Endothelial cell of umbilical vein (primary cell): ENCODE measurements around the gene BCR. TPM values are rescaled to one million over a fixed set of nuclear protein-coding genes. Genes with fewer than 3 reads are reported as not detected.

ENCODE experiments used
- BruUV-seq: library from RNA; stranded (reverse); fragments of 400-500 nt; replicated peaks from 2 replicates; lab custom pipeline; 2021; lab: Mats Ljungman, UMichigan
- CTCF ChIA-PET: fragments of 300-600, 350-600 bp; sonication (Branson Sonifier 250); formaldehyde crosslinking; loops from one replicate; lab custom pipeline; 2021; ENCODE audit warnings: antibody characterized with exemption, inconsistent platforms; lab: Charles Lee
- POLR2A ChIA-PET: fragments of 300-600, 350-600 bp; sonication (Branson Sonifier 250); formaldehyde crosslinking; loops from one replicate; lab custom pipeline; 2021; ENCODE audit warnings: antibody characterized with exemption, inconsistent platforms; lab: Charles Lee
- DNase-seq: peaks from one replicate; pipeline ENCODE4 v3.0.0-alpha.2; 2011; ENCODE audit warnings: low read depth, low spot score
- FAIRE-seq: peaks from 2 replicates; lab custom pipeline; 2011; peaks lifted over from hg19 to GRCh38; lab: Jason Lieb, UNC
- H2AFZ ChIP-seq: 2 replicates; pipeline ENCODE4 v1.6.0; 2012; ENCODE audit warnings: low read depth, low read length, control low read depth, inconsistent platforms
- H3K27ac ChIP-seq: 2 replicates; pipeline ENCODE4 v1.5.1; 2011; ENCODE audit warnings: low read depth, mild to moderate bottlenecking, control low read depth, low read length, moderate library complexity; ENCODE audit not compliant: insufficient read depth
- H3K27me3 ChIP-seq, 2 experiments: 2 replicates each; pipeline versions ENCODE4 v1.6.0 to v1.6.1; 2011; ENCODE audit warnings: low read length in 2 of 2, mixed read lengths in 1 of 2; ENCODE audit not compliant: control insufficient read depth in 2 of 2, insufficient read depth in 2 of 2
- H3K36me3 ChIP-seq, 2 experiments: 2 replicates in 1 of 2; 3 replicates in 1 of 2; pipeline ENCODE4 v1.5.1; 2011; ENCODE audit warnings: low read length in 2 of 2, mild to moderate bottlenecking in 1 of 2, moderate library complexity in 1 of 2; ENCODE audit not compliant: control insufficient read depth in 2 of 2, insufficient read depth in 2 of 2; ENCODE audit errors: extremely low read depth in 1 of 2
- H3K4me1 ChIP-seq: 3 replicates; pipeline ENCODE4 v1.5.1; 2011; ENCODE audit warnings: mild to moderate bottlenecking, low read length; ENCODE audit not compliant: control insufficient read depth, insufficient read depth; ENCODE audit errors: extremely low read depth
- H3K4me2 ChIP-seq: 2 replicates; pipeline ENCODE4 v1.6.1; 2011; ENCODE audit warnings: low read length, control low read depth, mixed read lengths; ENCODE audit not compliant: insufficient read depth
- H3K4me3 ChIP-seq, 3 experiments: fragments of 200-600 bp in 1 of 3; sonication (generic), shearing (Covaris generic) in 1 of 3; replicated peaks in 1 of 3; 2 replicates each; pipeline ENCODE4 v1.5.1; 2011 to 2016; ENCODE audit warnings: control low read depth in 3 of 3, low read length in 3 of 3, mild to moderate bottlenecking in 2 of 3, inconsistent platforms in 1 of 3, low read depth in 1 of 3, moderate library complexity in 1 of 3; ENCODE audit not compliant: insufficient read depth in 1 of 3
- H3K79me2 ChIP-seq: 2 replicates; pipeline ENCODE4 v1.6.0; 2012; ENCODE audit warnings: low read length, inconsistent platforms; ENCODE audit not compliant: control insufficient read depth, insufficient read depth
- H3K9ac ChIP-seq: replicated peaks from 2 replicates; pipeline ENCODE3; 2011; ENCODE audit warnings: low read length, control low read depth; ENCODE audit not compliant: insufficient read depth; ENCODE audit errors: extremely low read depth
- H3K9me1 ChIP-seq: replicated peaks from 3 replicates; pipeline ENCODE4 v1.6.0; 2011; ENCODE audit warnings: mild to moderate bottlenecking, low read length; ENCODE audit not compliant: control insufficient read depth, insufficient read depth; ENCODE audit errors: extremely low read depth
- H3K9me3 ChIP-seq: replicated peaks from 2 replicates; pipeline ENCODE4 v1.5.1; 2012; ENCODE audit warnings: low read length, inconsistent platforms; ENCODE audit not compliant: control insufficient read depth, insufficient read depth
- H4K20me1 ChIP-seq: replicated peaks from 2 replicates; pipeline ENCODE3; 2011; ENCODE audit warnings: mild to moderate bottlenecking, low read length; ENCODE audit not compliant: control insufficient read depth, insufficient read depth; ENCODE audit errors: extremely low read depth
- CTCF ChIP-seq, 2 donors: IDR thresholded peaks; 1 replicate in 1 of 2; 2 replicates in 1 of 2; pipeline ENCODE4 v1.5.1; 2011; ENCODE audit warnings: low read length in 2 of 2, mild to moderate bottlenecking in 2 of 2, moderate library complexity in 2 of 2, control low read depth in 1 of 2, inconsistent platforms in 1 of 2, low read depth in 1 of 2; ENCODE audit not compliant: insufficient read depth in 1 of 2; ENCODE audit errors: extremely low read depth in 1 of 2
- EZH2 ChIP-seq: IDR thresholded peaks from 2 replicates; pipeline ENCODE4 v1.6.1; 2012; ENCODE audit warnings: borderline replicate concordance, low read depth, mild to moderate bottlenecking, moderate library complexity, low read length, inconsistent platforms; ENCODE audit not compliant: severe bottlenecking
- FOS ChIP-seq: IDR thresholded peaks from 2 replicates; pipeline ENCODE4 v1.6.1; 2011; ENCODE audit warnings: mild to moderate bottlenecking, low read length, moderate library complexity, borderline replicate concordance; ENCODE audit not compliant: insufficient read depth
- GATA2 ChIP-seq: IDR thresholded peaks from 2 replicates; pipeline ENCODE4 v1.7.0; 2011; ENCODE audit warnings: low read depth, mild to moderate bottlenecking, moderate library complexity, mixed read lengths, low read length; ENCODE audit not compliant: insufficient read length, insufficient read depth
- JUN ChIP-seq: IDR thresholded peaks from 2 replicates; pipeline ENCODE4 v1.6.1; 2011; ENCODE audit warnings: borderline replicate concordance, low read depth; ENCODE audit not compliant: insufficient read length, insufficient read depth
- MAX ChIP-seq: IDR thresholded peaks from 2 replicates; pipeline ENCODE4 v1.6.1; 2011; ENCODE audit not compliant: insufficient read depth, insufficient read length
- MYC ChIP-seq: IDR thresholded peaks from one replicate; pipeline ENCODE4 v1.6.1; 2011; ENCODE audit warnings: mild to moderate bottlenecking, low read depth, low read length
- POLR2A ChIP-seq: IDR thresholded peaks from 2 replicates; pipeline ENCODE4 v1.6.1; 2012; ENCODE audit warnings: low read depth, mild to moderate bottlenecking, control low read depth, low read length
- POLR2AphosphoS5 ChIP-seq: IDR thresholded peaks from 2 replicates; pipeline ENCODE4 v1.6.1; 2012; ENCODE audit warnings: low read depth, mild to moderate bottlenecking, control low read depth, low read length, moderate library complexity; ENCODE audit not compliant: insufficient read depth
- dilution Hi-C: fragments of 300-500 bp; cut with MboI; formaldehyde crosslinking; loops from one replicate; pipeline ENCODE4 v1.15.0; 2019; ENCODE audit warnings: low sequenced_read_pairs; ENCODE audit not compliant: extremely low pct_ligation_motif_present
- intact Hi-C: fragments of 100-400 bp; cut with micrococcal nuclease; formaldehyde crosslinking; loops from one replicate; pipeline ENCODE4 v1.10.0; 2022
- polyA plus RNA-seq, 4 experiments: library from polyadenylated mRNA; depleted of rRNA in 3 of 4; stranded (reverse) in 3 of 4; unstranded in 1 of 4; fragments of >200 nt; gene quantifications; 2 replicates each; pipeline versions ENCODE4 v1.2.1 to v1.2.3, GENCODE V29; 2011 to 2012; ENCODE audit warnings: missing spikeins in 1 of 4
- total RNA-seq: library from RNA; stranded (reverse); gene quantifications from 2 replicates; pipeline ENCODE4 v1.2.3, GENCODE V29; 2021

The BCR gene
- total and polyA plus RNA-seq, 2 donors (not counting 3 experiments of a cell fraction or from before 2014, with no cell fraction given) = 129 to 141 TPM

GRCh38 chr22:23156286-23156685 lies 24.0 kb upstream of the BCR start:
- no peak overlapping the region for H3K4me3 ChIP-seq
- H3K9ac ChIP-seq = no peak overlapping the region
- H3K4me1 ChIP-seq = no peaks in the 10 kb centered on the region
- TF ChIP-seq EZH2 = no peak
- TF ChIP-seq GATA2 = no peak
- no peak for TF ChIP-seq POLR2AphosphoS5
- no peak for TF ChIP-seq CTCF (IDR thresholded peaks at IDR 0.05; ENCODE audit: extremely low read depth in 1 of 2, insufficient read depth in 1 of 2, low read depth in 1 of 2, low read length in 2 of 2)
- TF ChIP-seq JUN = no peak
- no peak for TF ChIP-seq MAX
- TF ChIP-seq FOS = no peak
- no peak for TF ChIP-seq MYC
- TF ChIP-seq POLR2A = no peak
- dilution Hi-C loops (no loop called here), intact Hi-C loops (no loop called here)
- DNase-seq (no peak), FAIRE-seq (no peak)
- no peaks in the 10 kb centered on the region for H3K9me1 ChIP-seq
- BruUV-seq = no TSS peak
- no peaks in the 10 kb centered on the region for H4K20me1 ChIP-seq
- no peak overlapping the region for H2AFZ ChIP-seq
- no peak overlapping the region for H3K27ac ChIP-seq
- no peaks in the 10 kb centered on the region for H3K27me3 ChIP-seq
- ChIA-PET CTCF (interaction anchor here (1.1 to 3.1 kb wide), 5 partner anchors 11 to 230 kb away, joined by 3 to 15 read pairs (median 6); partner anchors contain the start of gene RAB36), POLR2A (no interaction called here)
- H3K79me2 ChIP-seq = no peaks in the 10 kb centered on the region
- no peaks in the 10 kb centered on the region for H3K36me3 ChIP-seq
- H3K9me3 ChIP-seq = no peaks in the 10 kb centered on the region
- H3K4me2 ChIP-seq = no peak overlapping the region
